ACHN (cell line): ENCODE data around the gene GTF3C1.

Source experiments
- DNase-seq: peaks from one replicate; pipeline ENCODE4 v3.0.0-alpha.2; 2015
- in situ Hi-C: cut with HindIII; loops from 2 replicates; pipeline ENCODE4 v1.10.0; 2017; ENCODE audit warnings: low sequenced_read_pairs, low pct_ligation_motif_present, low pct_unique_long_range_greater_than_20kb

The GTF3C1 gene

GRCh38 chr16:27424772-27425498 is 124.8 kb downstream of the GTF3C1 start:
- in situ Hi-C loops: no loop called here

GRCh38 chr16:27421961-27422740 is 127.6 kb downstream of the GTF3C1 start:
- in situ Hi-C loops: no loop called here
- peak; percentile 28 for DNase-seq

More at GRCh38 chr16:27424772-27425498, 124.8 kb downstream of the GTF3C1 start:
- no peak for DNase-seq

- no peak for DNase-seq
- in situ Hi-C loops: no loop called here
Observed at GRCh38 chr16:27417047-27417671, 132.6 kb downstream of the GTF3C1 start.

- in situ Hi-C loops: no loop called here
- no peak for DNase-seq
Observed at GRCh38 chr16:27414788-27415431, 134.8 kb downstream of the GTF3C1 start.

GRCh38 chr16:27413956-27414355 is 135.8 kb downstream of the GTF3C1 start:
- in situ Hi-C loops: no loop called here
- DNase-seq: no peak

GRCh38 chr16:27410761-27411160 is 139.0 kb downstream of the GTF3C1 start:
- in situ Hi-C loops: no loop called here

More at GRCh38 chr16:27410761-27411160, 139.0 kb downstream of the GTF3C1 start:
- no peak for DNase-seq
